ENCODE data around the gene CRISP2.

Gene CRISP2, protein sequence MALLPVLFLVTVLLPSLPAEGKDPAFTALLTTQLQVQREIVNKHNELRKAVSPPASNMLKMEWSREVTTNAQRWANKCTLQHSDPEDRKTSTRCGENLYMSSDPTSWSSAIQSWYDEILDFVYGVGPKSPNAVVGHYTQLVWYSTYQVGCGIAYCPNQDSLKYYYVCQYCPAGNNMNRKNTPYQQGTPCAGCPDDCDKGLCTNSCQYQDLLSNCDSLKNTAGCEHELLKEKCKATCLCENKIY

DNA sequence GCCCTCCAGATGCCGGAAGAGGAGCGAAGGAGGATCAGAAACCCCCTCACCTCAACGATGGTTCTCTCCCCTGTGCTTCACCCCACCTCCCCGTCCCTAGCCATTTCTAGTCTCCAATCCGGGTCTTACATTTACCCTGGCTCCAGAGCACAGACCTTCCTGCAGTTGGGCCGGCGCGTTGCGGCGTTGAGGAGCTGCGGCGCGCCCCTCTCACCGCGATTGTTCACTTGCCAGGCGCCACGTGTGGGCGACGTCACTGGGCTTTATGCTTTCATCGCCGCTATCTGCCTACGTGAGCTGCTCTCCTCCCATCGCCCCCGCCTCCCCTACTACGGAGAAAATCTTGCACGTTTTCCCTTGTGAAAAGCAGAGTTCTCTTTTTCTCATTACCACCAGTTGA is at the start of gene CRISP2:
Gene CRISP2 (minus strand): TSS at position 198 of the 400 bp plus-strand sequence. CDS start 4,347 bp downstream, outside the sequence.
- TF ChIP-seq, protein P1, sequence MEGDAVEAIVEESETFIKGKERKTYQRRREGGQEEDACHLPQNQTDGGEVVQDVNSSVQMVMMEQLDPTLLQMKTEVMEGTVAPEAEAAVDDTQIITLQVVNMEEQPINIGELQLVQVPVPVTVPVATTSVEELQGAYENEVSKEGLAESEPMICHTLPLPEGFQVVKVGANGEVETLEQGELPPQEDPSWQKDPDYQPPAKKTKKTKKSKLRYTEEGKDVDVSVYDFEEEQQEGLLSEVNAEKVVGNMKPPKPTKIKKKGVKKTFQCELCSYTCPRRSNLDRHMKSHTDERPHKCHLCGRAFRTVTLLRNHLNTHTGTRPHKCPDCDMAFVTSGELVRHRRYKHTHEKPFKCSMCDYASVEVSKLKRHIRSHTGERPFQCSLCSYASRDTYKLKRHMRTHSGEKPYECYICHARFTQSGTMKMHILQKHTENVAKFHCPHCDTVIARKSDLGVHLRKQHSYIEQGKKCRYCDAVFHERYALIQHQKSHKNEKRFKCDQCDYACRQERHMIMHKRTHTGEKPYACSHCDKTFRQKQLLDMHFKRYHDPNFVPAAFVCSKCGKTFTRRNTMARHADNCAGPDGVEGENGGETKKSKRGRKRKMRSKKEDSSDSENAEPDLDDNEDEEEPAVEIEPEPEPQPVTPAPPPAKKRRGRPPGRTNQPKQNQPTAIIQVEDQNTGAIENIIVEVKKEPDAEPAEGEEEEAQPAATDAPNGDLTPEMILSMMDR (IDR thresholded peaks at IDR 0.05; ENCODE audit: extremely low read depth, insufficient read depth, missing control alignments) = no peak
- DNase-seq (ENCODE audit: low spot score) = no peak
- in situ Hi-C loops (cut with MboI; ENCODE audit: low pct_unique_long_range_greater_than_20kb, low sequenced_read_pairs, unreplicated experiment) = no loop called here

DNA sequence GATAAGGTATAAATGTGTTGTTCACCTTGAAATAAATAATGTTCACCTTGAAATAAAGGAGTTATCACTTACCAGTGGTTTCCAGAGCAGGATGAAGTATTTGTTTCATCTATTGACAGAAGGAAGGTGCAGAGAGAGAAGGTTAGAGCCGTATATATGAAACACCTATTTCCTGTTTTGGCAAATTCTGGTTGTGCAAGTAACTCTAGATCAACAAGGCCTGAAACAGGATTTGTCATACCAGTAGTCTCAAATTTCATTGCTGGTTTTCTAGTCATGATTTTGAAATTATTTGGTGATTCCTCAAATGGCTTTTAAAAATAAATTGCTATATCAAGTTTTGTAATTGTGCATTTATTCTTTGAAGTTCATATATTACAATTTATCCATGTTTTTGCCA is 30.9 kb upstream of the CRISP2 start, which contains the start of gene CRISP3:
Gene CRISP3 (minus strand): TSS at position 130 of the 400 bp plus-strand sequence. CDS start 21 bp downstream, at position 109.
- no peak for DNase-seq (ENCODE audit: low spot score)

DNA sequence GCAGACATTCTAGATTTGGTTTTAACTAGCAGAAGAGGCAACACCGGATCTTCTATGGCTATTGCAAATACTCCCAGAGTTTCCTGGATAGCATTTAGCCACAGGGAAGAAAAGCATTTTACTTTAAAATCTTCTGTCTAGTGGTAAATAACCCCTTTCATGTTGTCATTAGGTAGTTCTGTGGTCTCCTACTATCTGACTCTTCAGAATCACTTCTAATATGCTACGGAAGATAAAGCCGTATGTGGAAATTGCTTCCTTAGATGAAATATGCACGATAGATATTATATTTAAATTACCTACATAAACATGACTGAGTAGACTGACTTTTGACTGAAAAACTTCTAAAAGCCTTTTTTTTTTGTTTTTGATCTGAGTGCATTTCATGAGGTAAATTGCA is 30.1 kb upstream of the CRISP2 start:
- in situ Hi-C loops (cut with MboI; ENCODE audit: low pct_unique_long_range_greater_than_20kb, low sequenced_read_pairs, unreplicated experiment) = no loop called here
- TF ChIP-seq, protein P1 (IDR thresholded peaks at IDR 0.05; ENCODE audit: extremely low read depth, insufficient read depth, missing control alignments) = no peak
- no peak for DNase-seq (ENCODE audit: low spot score)

More for the DNA sequence above, 30.9 kb upstream of the CRISP2 start, which contains the start of gene CRISP3:
- in situ Hi-C loops (cut with MboI; ENCODE audit: low pct_unique_long_range_greater_than_20kb, low sequenced_read_pairs, unreplicated experiment) = no loop called here
- TF ChIP-seq, protein P1 (IDR thresholded peaks at IDR 0.05; ENCODE audit: extremely low read depth, insufficient read depth, missing control alignments) = no peak

DNA sequence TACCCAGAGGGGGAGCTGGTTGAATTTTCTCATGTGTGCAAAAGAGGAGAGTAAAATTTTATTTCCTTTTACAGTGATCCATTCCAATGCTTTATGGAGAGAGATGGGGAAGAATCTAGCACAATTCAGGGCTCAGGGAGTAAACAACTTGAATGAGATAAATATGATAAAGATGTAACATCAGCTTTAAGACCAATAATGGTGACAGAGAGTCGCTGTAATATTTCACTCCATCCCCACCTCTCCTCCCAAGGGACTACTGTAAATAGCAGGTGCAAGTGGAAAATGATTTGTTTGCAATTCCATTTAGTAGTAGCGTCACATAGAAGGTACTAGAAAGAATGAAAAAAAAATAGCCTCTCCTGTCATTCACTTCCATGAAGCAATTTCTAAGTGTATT is 26.1 kb upstream of the CRISP2 start:
- DNase-seq (ENCODE audit: low spot score) = no peak
- TF ChIP-seq, protein P1 (IDR thresholded peaks at IDR 0.05; ENCODE audit: extremely low read depth, insufficient read depth, missing control alignments) = no peak
- in situ Hi-C loops (cut with MboI; ENCODE audit: low pct_unique_long_range_greater_than_20kb, low sequenced_read_pairs, unreplicated experiment) = no loop called here

DNA sequence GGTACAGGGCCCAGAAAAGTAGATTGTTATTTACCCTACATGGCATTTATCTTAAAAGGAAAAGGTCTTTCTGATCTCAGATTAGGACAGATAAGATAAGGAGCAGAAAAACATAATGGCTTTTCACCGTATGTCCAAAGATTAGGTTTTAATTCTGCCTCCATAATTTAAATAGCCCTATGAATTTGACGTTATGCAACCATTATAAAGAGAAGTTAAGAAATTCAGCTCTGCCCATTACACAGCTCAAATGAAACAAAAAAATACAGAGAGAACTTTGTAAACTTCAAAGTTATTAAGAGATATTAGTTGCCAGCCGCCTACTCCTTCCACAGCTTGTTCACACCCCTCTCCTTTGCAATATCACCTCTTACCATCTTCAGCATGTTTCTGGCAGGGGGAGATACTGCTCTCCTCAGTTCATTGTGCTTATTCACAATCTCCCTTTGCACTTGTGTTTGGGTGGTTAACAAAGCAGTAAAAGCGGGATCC is 22.7 kb upstream of the CRISP2 start:
- in situ Hi-C loops (cut with MboI; ENCODE audit: low pct_unique_long_range_greater_than_20kb, low sequenced_read_pairs, unreplicated experiment) = no loop called here
- no peak for DNase-seq (ENCODE audit: low spot score)
- TF ChIP-seq, protein P1 (IDR thresholded peaks at IDR 0.05; ENCODE audit: extremely low read depth, insufficient read depth, missing control alignments) = no peak

DNA sequence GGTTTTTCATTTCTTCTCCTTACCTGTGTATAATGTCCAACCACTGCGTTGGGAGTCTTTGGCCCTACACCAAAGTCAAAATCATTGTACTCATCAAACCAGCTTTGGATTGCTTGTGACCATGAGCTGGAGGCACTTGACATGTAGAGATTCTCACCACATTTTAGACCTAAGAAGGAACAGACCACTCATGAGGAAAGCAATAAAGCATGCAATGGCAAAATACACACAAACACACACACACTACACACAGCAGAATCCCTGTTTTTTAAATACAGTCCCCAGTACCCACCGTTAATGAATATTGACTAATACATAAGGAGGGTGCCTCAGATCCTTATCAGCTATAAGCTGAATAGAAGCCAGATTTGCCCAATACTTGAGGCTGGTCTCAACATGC is 20.3 kb upstream of the CRISP2 start:
- no peak for DNase-seq (ENCODE audit: low spot score)
- TF ChIP-seq, protein P1 (IDR thresholded peaks at IDR 0.05; ENCODE audit: extremely low read depth, insufficient read depth, missing control alignments) = no peak
- in situ Hi-C loops (cut with MboI; ENCODE audit: low pct_unique_long_range_greater_than_20kb, low sequenced_read_pairs, unreplicated experiment) = no loop called here

Measured in GM13977 (cell line).